Measurements from ENCODE around the gene FAM222A. TPM values are rescaled to one million over a fixed set of nuclear protein-coding genes. Genes with fewer than 3 reads are reported as not detected.
A peak's percentile ranks its signal among the peaks of the same experiment; 100 is the strongest.

The FAM222A gene
- polyA plus RNA-seq, 5 donors, result 1.6 to 2.8 (median 1.8) TPM

GRCh38 chr12:109758426-109759420 lies 45.1 kb downstream of the FAM222A start:
- no peak for DNase-seq

- no peak for DNase-seq
Observed at GRCh38 chr12:109759595-109759994, 46.0 kb downstream of the FAM222A start.

- peak; percentile 39 to 42 for DNase-seq
Observed at GRCh38 chr12:109760031-109760929, 46.7 kb downstream of the FAM222A start.

- no peak for DNase-seq
Observed at GRCh38 chr12:109760930-109761921, 47.6 kb downstream of the FAM222A start.

GRCh38 chr12:109762071-109762672 lies 48.5 kb downstream of the FAM222A start:
- DNase-seq, result no peak

- DNase-seq, result no peak
Observed at GRCh38 chr12:109762673-109763191, 49.1 kb downstream of the FAM222A start.

GRCh38 chr12:109763201-109763841 lies 49.7 kb downstream of the FAM222A start:
- no peak for DNase-seq

GRCh38 chr12:109764123-109764522 lies 50.5 kb downstream of the FAM222A start:
- no peak for DNase-seq

- no peak for DNase-seq
Observed at GRCh38 chr12:109764776-109765445, 51.3 kb downstream of the FAM222A start.

- DNase-seq, result no peak
Observed at GRCh38 chr12:109765446-109765810, 51.8 kb downstream of the FAM222A start.

- no peak for DNase-seq
Observed at GRCh38 chr12:109766251-109766778, 52.7 kb downstream of the FAM222A start.

GRCh38 chr12:109767456-109767855 lies 53.8 kb downstream of the FAM222A start:
- no peak for DNase-seq

- no peak for DNase-seq
Observed at GRCh38 chr12:109767991-109768900, 54.6 kb downstream of the FAM222A start.

- no peak for DNase-seq
Observed at GRCh38 chr12:109768901-109769670, 55.5 kb downstream of the FAM222A start.

GRCh38 chr12:109770104-109770860 lies 56.7 kb downstream of the FAM222A start:
- no peak for DNase-seq
